Aorta (tissue), 5 donors: ENCODE results near the gene CDKN3. TPM values are rescaled to one million over a fixed set of nuclear protein-coding genes. Genes with fewer than 3 reads are reported as not detected.

ENCODE experiments used
- ATAC-seq: fragments of 200-7000 bp; cut with Tn5 transposase; one replicate; pipeline ENCODE4 v1.9.1; 2022; ENCODE audit warnings: moderate library complexity; ENCODE audit not compliant: low FRiP score
- DNase-seq, 2 donors: peaks; one replicate each; pipeline ENCODE4 v3.0.0-alpha.2; 2020
- H3K27ac ChIP-seq, 2 donors: one replicate each; pipeline ENCODE4 v1.5.1; 2013; ENCODE audit warnings: low read length in 2 of 2, mild to moderate bottlenecking in 2 of 2, moderate library complexity in 2 of 2, control low read depth in 1 of 2, inconsistent platforms in 1 of 2, low read depth in 1 of 2
- H3K27me3 ChIP-seq, 2 donors: one replicate each; pipeline ENCODE4 v1.6.1; 2013; ENCODE audit warnings: control low read depth in 1 of 2, low read length in 1 of 2, mild to moderate bottlenecking in 1 of 2, moderate library complexity in 1 of 2; ENCODE audit not compliant: insufficient read depth in 2 of 2, control insufficient read depth in 1 of 2
- H3K36me3 ChIP-seq, 2 donors: one replicate each; pipeline ENCODE4 v1.6.1; 2013; ENCODE audit warnings: control low read depth in 1 of 2, low read length in 1 of 2, mild to moderate bottlenecking in 1 of 2; ENCODE audit not compliant: insufficient read depth in 2 of 2, control insufficient read depth in 1 of 2
- H3K4me1 ChIP-seq, 2 donors: one replicate each; pipeline ENCODE4 v1.6.1; 2013; ENCODE audit warnings: low read length in 2 of 2, control low read depth in 1 of 2, mild to moderate bottlenecking in 1 of 2, moderate library complexity in 1 of 2; ENCODE audit not compliant: insufficient read depth in 2 of 2, control insufficient read depth in 1 of 2
- H3K4me3 ChIP-seq, 2 donors: one replicate each; pipeline ENCODE4 v1.5.1; 2013; ENCODE audit warnings: low read length in 2 of 2, control low read depth in 1 of 2, mild to moderate bottlenecking in 1 of 2
- H3K9me3 ChIP-seq: one replicate; pipeline ENCODE4 v1.6.1; 2013; ENCODE audit warnings: mild to moderate bottlenecking, low read length; ENCODE audit not compliant: control insufficient read depth
- WGBS, 2 donors: extraction: QIAGEN DNeasy Blood & Tissue Kit; methylation state at CpG; one replicate each; pipeline ENCODE4 v1.1.7; 2013; 5-methylcytosine and 5-hydroxymethylcytosine counted together
- intact Hi-C, 2 donors: fragments of 100-400 bp; cut with DNase I; formaldehyde crosslinking; loops; one replicate each; pipeline versions ENCODE4 v1.14.2 to v1.15.0; 2022
- long read RNA-seq, 2 donors: library from polyadenylated mRNA; unstranded; transcript quantifications; one replicate each; pipeline ENCODE4 v2.0.0, GENCODE V29; 2020 to 2021
- polyA plus RNA-seq, 2 donors: library from polyadenylated mRNA; stranded (reverse); fragments of 200-250 nt; gene quantifications; one replicate each; pipeline ENCODE4 v1.2.3, GENCODE V29; 2013
- total RNA-seq, 2 donors: library from RNA; stranded (reverse); fragmentation: NEBNext Ultra II Directional; extraction: Animal tissue kit (Norgen Biotek cat#: 25700); gene quantifications; one replicate each; pipeline ENCODE4 v1.2.1, GENCODE V29; 2021
- donor health status: healthy with polysubstance abuse.
- donor health status: Bipolar disorder and iron deficiency.
- donor health status: DM: no; HTN: no; CAD: no.
- donor health status: DM: no; HTN: no; CAD: no.
- donor health status: DM: yes; HTN: yes; CAD: no.

CDKN3 gene, protein sequence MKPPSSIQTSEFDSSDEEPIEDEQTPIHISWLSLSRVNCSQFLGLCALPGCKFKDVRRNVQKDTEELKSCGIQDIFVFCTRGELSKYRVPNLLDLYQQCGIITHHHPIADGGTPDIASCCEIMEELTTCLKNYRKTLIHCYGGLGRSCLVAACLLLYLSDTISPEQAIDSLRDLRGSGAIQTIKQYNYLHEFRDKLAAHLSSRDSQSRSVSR
- 10 to 100 TPM in 1 of 2 donors, 1 to 10 TPM in 1; 8.1 to 10.5 TPM for total RNA-seq
- polyA plus RNA-seq = 1 to 10 TPM; 2.2 to 4.8 TPM
- long read RNA-seq, donor 1, partial matches to known transcripts = 1 of 6 reads
- long read RNA-seq, donor 1, other reads (novel, unspliced or antisense) = 1 of 6 reads
- long read RNA-seq, donor 2, partial matches to known transcripts = 0 of 1 reads
- long read RNA-seq, donor 2, other reads (novel, unspliced or antisense) = 0 of 1 reads

DNA sequence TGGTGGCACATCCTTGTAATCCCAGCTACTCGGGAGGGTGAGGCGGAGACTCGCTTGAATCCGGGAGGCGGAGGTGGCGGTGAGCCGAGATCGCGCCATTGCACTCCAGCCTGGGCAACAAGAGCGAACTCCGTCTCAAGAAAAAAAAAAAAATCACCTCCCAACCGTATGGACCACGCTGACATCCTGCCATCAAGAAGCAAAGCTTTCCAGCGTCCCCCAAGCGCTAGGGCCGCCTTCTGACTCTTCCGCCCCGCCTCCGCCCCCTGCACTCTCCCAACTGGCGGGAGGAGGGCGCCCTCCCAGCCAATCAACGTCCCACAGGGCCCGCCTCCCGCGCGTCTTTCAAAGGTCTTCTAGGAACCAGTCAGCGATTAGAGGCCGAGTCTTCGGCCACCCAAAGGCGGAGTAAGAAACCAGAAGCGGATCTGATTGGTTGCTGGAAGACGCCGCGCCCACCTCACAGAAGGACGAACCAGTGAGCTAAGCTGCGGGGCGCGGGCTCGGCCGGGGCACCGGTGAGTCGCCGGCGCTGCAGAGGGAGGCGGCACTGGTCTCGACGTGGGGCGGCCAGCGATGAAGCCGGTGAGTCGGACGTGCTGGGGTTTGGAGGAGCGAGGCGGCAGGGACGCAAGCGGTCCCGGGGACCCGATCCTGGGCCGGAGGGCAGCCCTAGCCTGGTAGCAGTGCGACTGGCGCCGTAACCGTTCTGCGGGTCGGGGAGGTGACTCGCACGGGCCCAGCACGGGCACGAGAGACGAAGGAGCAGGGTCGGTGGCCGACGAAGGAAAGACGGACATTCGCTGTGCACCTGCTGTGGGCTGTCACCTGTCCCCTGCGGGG, at the start of gene CDKN3:
Gene CDKN3, plus strand, starts transcription at position 515 of the 843 bp plus-strand sequence. Its CDS starts 62 bp downstream, at position 577.
- no peaks in the 10 kb centered on the region for H3K36me3 ChIP-seq
- intact Hi-C loops = no loop called here
- ATAC-seq (peak; percentile 99), DNase-seq (peak; percentile 99)
- H3K9me3 ChIP-seq = no peaks in the 10 kb centered on the region
- H3K27ac ChIP-seq = peak within 1 kb of the TSS in 1 of 2 donors; percentile 2
- H3K27me3 ChIP-seq = no peaks in the 10 kb centered on the region
- 0 to 1% methylated on average over 74 to 76 of the region's 76 CpGs for WGBS, 2 donors
- no peaks in the 10 kb centered on the region for H3K4me1 ChIP-seq
- H3K4me3 ChIP-seq = peak within 1 kb of the TSS; percentile 39 to 46

DNA sequence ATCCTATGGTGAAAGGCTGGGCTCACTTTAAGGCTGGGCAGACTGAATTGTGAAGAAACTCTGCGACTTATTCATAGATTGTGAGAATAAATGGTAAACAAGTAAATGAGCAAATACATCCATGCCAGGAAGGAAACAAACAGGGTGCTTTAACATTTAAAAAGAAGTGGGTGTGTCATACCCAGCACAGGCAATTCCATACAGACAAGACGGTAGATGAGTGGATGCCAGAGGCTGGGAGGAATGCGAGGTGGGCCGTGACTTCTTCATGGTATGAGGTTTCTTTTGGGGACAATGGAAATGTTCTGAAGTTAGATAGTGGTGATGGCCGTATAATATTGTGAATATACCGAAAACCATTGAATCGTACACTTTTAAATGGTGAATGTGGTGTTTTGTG, 49.8 kb upstream of the CDKN3 start:
- Histone ChIP-seq H3K27ac (no peak overlapping the region), H3K36me3 (no peaks in the 10 kb centered on the region), H3K27me3 (no peaks in the 10 kb centered on the region), H3K4me1 (peaks cover 0 to 6% of the 10 kb centered on the region in 2 donors), H3K4me3 (no peak overlapping the region), H3K9me3 (no peaks in the 10 kb centered on the region)
- intact Hi-C loops = loop anchor here in 1 of 2 donors (5.0 to 10.0 kb wide), 3 partner anchors 172 to 1050 kb away; no protein-coding TSS in a partner anchor
- WGBS, 2 donors = 95 to 96% methylated on average over 7 of the region's 7 CpGs
- ATAC-seq (no peak), DNase-seq (no peak)

DNA sequence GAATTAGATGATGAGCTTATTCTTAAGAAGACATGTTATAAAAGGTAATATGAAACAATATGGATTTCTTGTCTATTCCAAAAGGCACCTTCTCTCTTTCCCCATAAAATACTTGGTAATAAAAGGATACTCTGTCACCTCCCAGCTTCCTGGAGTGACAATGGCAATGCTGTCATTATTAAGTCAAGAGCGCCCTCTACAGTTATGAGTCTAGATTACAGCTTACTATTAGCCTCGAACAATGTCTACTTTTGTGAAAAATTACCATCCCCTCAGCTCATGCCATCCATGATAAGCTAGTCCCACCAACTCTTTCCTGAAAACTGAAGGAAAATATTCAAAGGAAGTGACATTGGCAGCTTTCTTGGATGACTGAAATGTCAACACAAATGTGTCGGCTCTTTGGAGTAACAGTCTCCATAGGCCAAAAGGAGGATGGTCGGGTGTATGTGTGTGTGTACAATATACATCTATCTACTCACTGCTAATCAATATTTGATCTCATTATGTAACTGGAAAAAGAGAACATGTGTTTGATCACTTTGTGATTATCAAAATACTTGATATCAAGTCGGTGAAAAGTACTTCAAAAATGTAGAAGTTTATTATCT, 48.7 kb upstream of the CDKN3 start:
- H3K4me1 ChIP-seq = peaks cover 0 to 6% of the 10 kb centered on the region in 2 donors
- 24 to 25% methylated on average over 5 of the region's 5 CpGs for WGBS, 2 donors
- H3K9me3 ChIP-seq = no peaks in the 10 kb centered on the region
- no peak for DNase-seq
- no peak overlapping the region for H3K4me3 ChIP-seq
- H3K36me3 ChIP-seq = no peaks in the 10 kb centered on the region
- H3K27ac ChIP-seq = no peak overlapping the region
- peak; percentile 75 for ATAC-seq
- H3K27me3 ChIP-seq = no peaks in the 10 kb centered on the region
- intact Hi-C loops = loop anchor here (2.0 to 10.0 kb wide), 5 partner anchors 173 to 1053 kb away; no protein-coding TSS in a partner anchor

DNA sequence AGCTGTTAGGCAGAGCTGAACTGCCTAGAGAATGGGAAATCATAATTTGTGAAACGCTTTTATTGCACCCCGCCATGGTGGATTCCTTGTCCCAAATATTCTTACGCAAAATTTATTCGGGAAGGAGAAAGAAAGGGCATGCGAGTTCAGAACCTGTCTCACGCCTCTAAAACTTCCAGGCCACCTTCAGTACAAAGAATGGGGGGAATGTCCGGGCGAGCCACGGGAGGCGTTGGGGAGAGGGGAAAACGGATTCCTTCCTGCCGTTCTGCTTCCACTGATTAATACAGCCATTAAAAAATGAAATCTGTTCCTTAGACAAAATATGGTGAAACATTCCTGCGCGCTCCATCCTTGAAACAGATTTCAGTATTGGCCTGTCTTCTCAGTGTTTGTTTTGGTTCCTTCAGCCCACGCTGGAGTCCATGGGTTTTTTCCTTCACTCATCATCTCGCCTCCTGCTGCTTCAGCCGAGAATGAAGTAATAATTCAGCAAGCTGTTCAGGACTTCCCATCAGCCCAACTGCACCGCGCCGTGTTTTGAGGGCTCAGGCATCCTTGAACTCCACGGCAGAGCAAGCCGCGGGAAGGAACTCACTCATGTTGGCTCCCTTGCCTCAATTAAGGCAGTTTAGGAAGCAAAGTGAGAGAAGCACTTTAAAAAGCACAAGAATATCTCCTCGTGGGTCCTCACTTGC, 47.7 kb upstream of the CDKN3 start:
- Histone ChIP-seq H3K36me3 (no peaks in the 10 kb centered on the region), H3K27me3 (no peaks in the 10 kb centered on the region), H3K4me3 (peak overlapping the region; percentile 25 to 28), H3K9me3 (no peaks in the 10 kb centered on the region), H3K4me1 (peaks cover 0 to 6% of the 10 kb centered on the region in 2 donors), H3K27ac (no peak overlapping the region)
- intact Hi-C loops = loop anchor here (2.0 to 10.0 kb wide), 5 partner anchors 174 to 1054 kb away; no protein-coding TSS in a partner anchor
- WGBS, 2 donors = 17 to 32% methylated on average over 24 of the region's 24 CpGs
- ATAC-seq (peak; percentile 75), DNase-seq (peak; percentile 65 to 79)

DNA sequence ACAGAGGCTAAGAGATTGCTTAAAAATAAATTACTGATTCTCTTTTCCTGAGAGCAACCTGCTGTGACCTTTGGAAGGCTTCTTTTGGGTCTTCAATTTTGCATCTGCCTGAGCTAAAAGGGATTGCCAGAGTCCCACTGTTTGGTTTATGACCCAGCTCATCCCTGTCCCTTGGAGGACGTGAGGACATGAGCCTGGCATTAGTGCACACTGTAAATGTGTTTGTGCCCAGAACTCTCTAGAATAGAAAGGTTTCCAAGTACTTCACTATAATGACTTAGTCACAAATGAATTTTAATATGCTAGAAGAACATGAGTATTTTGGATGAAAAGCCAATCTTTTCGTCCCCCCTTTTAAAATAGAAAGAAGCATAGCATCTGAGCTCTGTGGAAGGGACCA, 47.1 kb upstream of the CDKN3 start:
- Histone ChIP-seq H3K27ac (no peak overlapping the region), H3K4me3 (peak overlapping the region; percentile 25 to 28)
- ATAC-seq = peak; percentile 46

DNA sequence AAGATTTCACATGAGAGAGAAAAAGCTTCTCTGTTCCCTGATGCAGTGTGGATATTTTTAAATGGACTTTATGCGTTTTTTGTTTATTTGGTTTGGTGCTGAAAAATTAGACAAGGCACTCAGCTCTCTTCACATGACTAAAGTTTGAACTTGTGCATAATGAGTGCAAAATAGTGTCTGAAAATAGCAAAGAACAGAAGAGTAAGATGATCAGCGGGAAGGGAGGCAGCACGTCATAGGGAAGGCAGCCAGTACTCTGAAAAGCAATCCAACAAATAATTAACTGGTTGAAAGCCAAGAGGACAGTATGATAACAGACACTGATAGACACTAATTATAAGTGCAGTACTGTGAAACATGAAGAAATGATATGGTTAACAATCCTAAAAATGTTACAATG, 46.6 kb upstream of the CDKN3 start:
- Histone ChIP-seq H3K27ac (no peak overlapping the region), H3K4me1 (peaks cover 0 to 6% of the 10 kb centered on the region in 2 donors), H3K4me3 (no peak overlapping the region), H3K9me3 (no peaks in the 10 kb centered on the region), H3K36me3 (no peaks in the 10 kb centered on the region), H3K27me3 (no peaks in the 10 kb centered on the region)
- intact Hi-C loops = no loop called here
- DNase-seq (no peak), ATAC-seq (peak; percentile 41)
- 6 to 8% methylated on average over 3 of the region's 3 CpGs for WGBS, 2 donors

More for the DNA sequence above, 47.1 kb upstream of the CDKN3 start:
- peaks cover 0 to 6% of the 10 kb centered on the region in 2 donors for H3K4me1 ChIP-seq
- intact Hi-C loops = loop anchor here (2.0 to 10.0 kb wide), 5 partner anchors 175 to 1055 kb away; no protein-coding TSS in a partner anchor
- H3K27me3 ChIP-seq = no peaks in the 10 kb centered on the region
- H3K36me3 ChIP-seq = no peaks in the 10 kb centered on the region
- no peaks in the 10 kb centered on the region for H3K9me3 ChIP-seq
- 3 to 8% methylated on average over 2 of the region's 2 CpGs for WGBS, 2 donors
- no peak for DNase-seq

DNA sequence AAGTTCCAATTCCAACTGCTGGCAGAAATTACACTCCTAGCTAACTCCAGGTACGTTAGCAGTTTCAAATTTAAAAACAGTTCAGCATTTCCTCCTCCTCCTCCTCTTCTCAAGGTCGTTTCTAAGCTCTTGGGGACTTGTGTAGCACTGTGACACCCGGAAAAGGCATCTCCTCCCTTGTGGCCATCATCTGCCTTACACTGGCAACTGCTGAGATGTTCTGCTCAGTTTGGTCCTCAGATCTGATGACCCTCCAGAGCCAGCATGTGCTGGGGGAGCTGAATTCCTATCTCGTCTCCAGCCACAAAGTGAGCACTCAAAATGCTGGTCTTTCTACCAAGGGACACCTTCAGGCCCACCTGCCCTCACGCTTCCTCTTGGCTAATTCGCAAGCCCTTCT, 43.5 kb upstream of the CDKN3 start:
- ATAC-seq (no peak), DNase-seq (no peak)
- Histone ChIP-seq H3K36me3 (no peaks in the 10 kb centered on the region), H3K27ac (no peak overlapping the region), H3K4me1 (peaks cover 0 to 6% of the 10 kb centered on the region in 2 donors), H3K9me3 (no peaks in the 10 kb centered on the region), H3K27me3 (no peaks in the 10 kb centered on the region), H3K4me3 (no peak overlapping the region)
- 83 to 91% methylated on average over 6 of the region's 6 CpGs for WGBS, 2 donors
- intact Hi-C loops = no loop called here

DNA sequence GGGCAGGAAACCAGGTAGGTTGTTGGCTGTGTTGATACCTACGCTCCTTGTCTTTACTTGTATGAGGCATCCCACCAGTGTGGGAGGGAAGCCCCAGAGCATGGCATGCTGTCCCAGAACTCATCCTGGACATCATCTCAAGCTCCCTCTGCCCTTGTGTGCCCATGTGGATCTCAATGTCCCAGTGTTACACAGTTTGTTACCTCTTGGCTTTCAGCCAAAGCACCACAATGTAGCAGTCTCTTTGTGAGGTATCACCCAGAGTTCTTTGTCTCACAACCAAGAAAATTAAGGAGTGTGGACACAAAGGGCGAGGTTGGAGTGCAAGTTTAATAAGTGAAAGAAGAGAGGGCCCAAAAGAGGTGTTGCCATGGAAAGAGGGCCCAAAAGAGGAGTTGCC, 43.1 kb upstream of the CDKN3 start:
- Histone ChIP-seq H3K27ac (no peak overlapping the region), H3K27me3 (no peaks in the 10 kb centered on the region), H3K9me3 (no peaks in the 10 kb centered on the region), H3K4me3 (no peak overlapping the region), H3K36me3 (no peaks in the 10 kb centered on the region), H3K4me1 (peaks cover 0 to 6% of the 10 kb centered on the region in 2 donors)
- no peak for ATAC-seq
- DNase-seq = no peak
- intact Hi-C loops = no loop called here
- WGBS, 2 donors = 94 to 95% methylated on average over 2 of the region's 2 CpGs
